Pancreas (tissue), 10 donors: Measurements from ENCODE around the gene DSCAML1. TPM values are rescaled to one million over a fixed set of nuclear protein-coding genes. Genes with fewer than 3 reads are reported as not detected.

Experiments
- ATAC-seq, 4 donors: fragments of 200-7000 bp; cut with Tn5 transposase; one replicate each; pipeline versions ENCODE4 v1.8.0 to v1.9.1; 2020; ENCODE audit warnings: mild to moderate bottlenecking in 4 of 4, moderate library complexity in 4 of 4
- DNase-seq, 6 donors: peaks; one replicate each; pipeline ENCODE4 v3.0.0-alpha.2; 2020
- FAIRE-seq: peaks from 2 replicates; lab custom pipeline; 2012; peaks lifted over from hg19 to GRCh38; lab: Jason Lieb, UNC
- H3K27ac ChIP-seq, 4 donors: fragments of 200-600 bp; sonication (generic); 1 replicate in 3 of 4; 2 replicates in 1 of 4; pipeline versions ENCODE4 v1.5.0 to v1.8.0; 2020
- H3K27me3 ChIP-seq, 4 donors: fragments of 200-600 bp; one replicate each; pipeline ENCODE4 v1.8.0; 2021
- H3K36me3 ChIP-seq, 3 donors: fragments of 200-600 bp; sonication (generic) in 1 of 3; one replicate each; pipeline versions ENCODE4 v1.5.0 to v1.8.0; 2020 to 2021
- H3K4me1 ChIP-seq, 3 donors: fragments of 200-600 bp; one replicate each; pipeline ENCODE4 v1.8.0; 2021
- H3K4me3 ChIP-seq, 4 donors: fragments of 200-600 bp; sonication (generic) in 2 of 4; one replicate each; pipeline versions ENCODE4 v1.5.0 to v1.8.0; 2020 to 2021
- H3K9me3 ChIP-seq, 4 donors: fragments of 200-600 bp; one replicate each; pipeline ENCODE4 v1.8.0; 2021
- CTCF ChIP-seq, 4 donors: fragments of 200-600 bp; sonication (generic) in 3 of 4; IDR thresholded peaks; one replicate each; pipeline versions ENCODE4 v1.5.0 to v1.8.0; 2021; ENCODE audit warnings: antibody characterized with exemption in 4 of 4
- WGBS, 2 donors: extraction: QIAGEN DNeasy Blood & Tissue Kit; methylation state at CpG; one replicate each; pipeline ENCODE4 v1.1.7; 2013; 5-methylcytosine and 5-hydroxymethylcytosine counted together
- intact Hi-C, 3 donors: fragments of 100-400 bp; cut with DNase I; formaldehyde crosslinking; loops; one replicate each; pipeline versions ENCODE4 v1.11.1 to v1.14.2; 2022
- polyA plus RNA-seq, 2 donors: library from polyadenylated mRNA; stranded (reverse); fragments of 200-250 nt; gene quantifications; one replicate each; pipeline ENCODE4 v1.2.3, GENCODE V29; 2013
- total RNA-seq, 6 donors: library from RNA; stranded (reverse); fragmentation: NEBNext Ultra II Directional in 4 of 6; extraction: Animal tissue kit (Norgen Biotek cat#: 25700) in 4 of 6; gene quantifications; one replicate each; pipeline versions ENCODE4 v1.2.1 to v1.2.4, GENCODE V29; 2021 to 2023
- donor health status: healthy with polysubstance abuse.
- donor health status: DM: no; HTN: no; CAD: no; lungs with moderate emphysema.
- donor health status: DM: no; HTN: no; CAD: no.
- donor health status: control.
- donor health status: control.
- donor health status: Bipolar disorder and iron deficiency.
- donor health status: DM: yes; HTN: yes; CAD: no.
- donor health status: DM: no; HTN: no; CAD: no.
- donor health status: DM: no; HTN: no; CAD: no.
- donor health status: DM: yes; HTN: yes; CAD: no.

Gene DSCAML1
- total and polyA plus RNA-seq, 8 donors: 0.69 to 2.7 (median 1.8) TPM

- intact Hi-C loops: no loop called here
- H3K9me3 ChIP-seq: no peaks in the 10 kb centered on the region
- no peak overlapping the region for H3K4me3 ChIP-seq
- H3K36me3 ChIP-seq: no peaks in the 10 kb centered on the region
- ATAC-seq (no peak), DNase-seq (peak in 1 of 6 donors; percentile 30), FAIRE-seq (no peak)
- H3K4me1 ChIP-seq: no peaks in the 10 kb centered on the region
- no peaks in the 10 kb centered on the region for H3K27me3 ChIP-seq
- 78 to 86% methylated on average over 21 of the region's 21 CpGs for WGBS, 2 donors
- no peak overlapping the region for H3K27ac ChIP-seq
- no peak for TF ChIP-seq CTCF (IDR thresholded peaks at IDR 0.05)
Measured at GRCh38 chr11:117654281-117655255, 142.4 kb downstream of the DSCAML1 start.

- ATAC-seq (no peak), DNase-seq (no peak), FAIRE-seq (no peak)
- Histone ChIP-seq H3K27ac (no peak overlapping the region), H3K4me3 (no peak overlapping the region), H3K9me3 (no peaks in the 10 kb centered on the region), H3K4me1 (no peaks in the 10 kb centered on the region), H3K36me3 (no peaks in the 10 kb centered on the region), H3K27me3 (no peaks in the 10 kb centered on the region)
- 66 to 83% methylated on average over 4 of the region's 4 CpGs for WGBS, 2 donors
- TF ChIP-seq CTCF (IDR thresholded peaks at IDR 0.05): no peak
- intact Hi-C loops: no loop called here
Measured at GRCh38 chr11:117652521-117652920, 144.5 kb downstream of the DSCAML1 start.

- Histone ChIP-seq H3K36me3 (no peaks in the 10 kb centered on the region), H3K27ac (no peak overlapping the region), H3K4me1 (no peaks in the 10 kb centered on the region), H3K9me3 (no peaks in the 10 kb centered on the region), H3K4me3 (no peak overlapping the region), H3K27me3 (no peaks in the 10 kb centered on the region)
- ATAC-seq: no peak
- TF ChIP-seq CTCF (IDR thresholded peaks at IDR 0.05): no peak
- WGBS, 2 donors: 78 to 82% methylated on average over 12 of the region's 12 CpGs
- no peak for FAIRE-seq
- intact Hi-C loops: no loop called here
- DNase-seq: no peak
Measured at GRCh38 chr11:117649296-117650055, 147.5 kb downstream of the DSCAML1 start.

GRCh38 chr11:117647872-117648271 lies 149.1 kb downstream of the DSCAML1 start:
- TF ChIP-seq CTCF (IDR thresholded peaks at IDR 0.05): no peak
- Histone ChIP-seq H3K36me3 (no peaks in the 10 kb centered on the region), H3K4me3 (no peak overlapping the region), H3K9me3 (no peaks in the 10 kb centered on the region), H3K27me3 (no peaks in the 10 kb centered on the region), H3K27ac (no peak overlapping the region), H3K4me1 (no peaks in the 10 kb centered on the region)
- 79 to 84% methylated on average over 8 of the region's 8 CpGs for WGBS, 2 donors
- no peak for DNase-seq
- no peak for ATAC-seq
- FAIRE-seq: no peak
- intact Hi-C loops: no loop called here
